ENCODE data around the gene ZNG1F.
"Not testable (repeated sequence)": the region's sequence is repeated elsewhere in the genome, so short reads cannot be mapped to it uniquely, and the experiment has no call there.

ZNG1F gene

GRCh38 chr9:41086685-41087084 lies 102.4 kb downstream of the ZNG1F start:
- not testable (repeated sequence) for H3K4me1 Mint-ChIP-seq (ENCODE audit: low read depth in 2 of 2); H3K27ac Mint-ChIP-seq; H3K4me3 Mint-ChIP-seq; DNase-seq; H3K36me3 Mint-ChIP-seq (ENCODE audit: insufficient read depth); H3K9me3 Mint-ChIP-seq
- H3K27me3 Mint-ChIP-seq = peaks cover 33 to 44% of the 10 kb centered on the region in 2 donors
- ATAC-seq (replicated peaks) = peak; percentile 16

DNA sequence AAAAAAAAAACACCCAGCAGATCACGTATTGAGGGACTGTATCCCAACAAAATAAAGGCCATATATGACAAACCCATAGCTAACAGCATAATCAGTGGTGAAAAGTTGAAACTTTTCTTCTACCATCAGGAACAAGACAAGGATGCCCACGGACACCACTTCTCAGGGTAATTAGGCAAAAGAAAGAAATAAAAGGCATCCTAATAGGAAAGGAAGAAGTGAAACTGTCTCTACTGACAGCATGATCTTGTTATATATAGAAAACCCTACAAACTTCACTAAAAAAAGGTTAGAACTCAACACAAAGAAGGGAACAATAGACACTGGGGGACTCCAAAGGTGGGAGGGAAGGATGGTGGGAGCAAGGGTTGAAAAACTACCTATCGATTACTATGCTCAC lies 102.9 kb downstream of the ZNG1F start:
- H3K27ac Mint-ChIP-seq; ATAC-seq (replicated peaks); H3K9me3 Mint-ChIP-seq; H3K4me1 Mint-ChIP-seq (ENCODE audit: low read depth in 2 of 2); DNase-seq; H3K4me3 Mint-ChIP-seq; H3K36me3 Mint-ChIP-seq (ENCODE audit: insufficient read depth): not testable (repeated sequence)
- H3K27me3 Mint-ChIP-seq = peaks cover 33 to 44% of the 10 kb centered on the region in 2 donors

DNA sequence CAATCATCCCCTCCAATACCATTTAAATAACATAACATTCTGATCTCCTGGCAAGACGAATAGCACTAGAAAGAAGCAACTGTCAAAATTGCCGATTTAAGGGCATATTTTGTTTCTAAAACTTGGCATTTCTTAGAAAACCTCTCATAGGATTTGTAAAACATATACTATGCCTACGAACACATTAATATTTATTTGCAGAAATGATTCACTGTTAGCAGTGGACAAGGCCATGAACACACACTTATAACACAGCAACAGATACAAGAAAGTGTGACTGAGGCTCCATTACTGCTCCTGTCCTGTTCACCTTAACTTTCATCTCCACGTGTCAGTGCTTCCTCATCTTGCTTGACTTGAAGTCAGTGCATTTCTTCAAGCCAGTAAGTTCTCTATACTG lies 106.8 kb downstream of the ZNG1F start:
- H3K27ac Mint-ChIP-seq; DNase-seq; H3K4me3 Mint-ChIP-seq; H3K36me3 Mint-ChIP-seq (ENCODE audit: insufficient read depth); H3K9me3 Mint-ChIP-seq; ATAC-seq (replicated peaks); H3K4me1 Mint-ChIP-seq (ENCODE audit: low read depth in 2 of 2): not testable (repeated sequence)
- H3K27me3 Mint-ChIP-seq = peaks cover 21 to 31% of the 10 kb centered on the region in 2 donors
